GM23248 (cell line): ENCODE results near the gene AJM1.

Source experiments
- EZH2 ChIP-seq: fragments of 200-600 bp; sonication (generic); IDR thresholded peaks from 2 replicates; pipeline ENCODE4 v1.6.1; 2018; ENCODE audit warnings: antibody characterized with exemption, mild to moderate bottlenecking; ENCODE audit not compliant: insufficient read depth, poor library complexity, severe bottlenecking
- EZH2phosphoT487 ChIP-seq: fragments of 200-600 bp; sonication (generic); IDR thresholded peaks from 2 replicates; pipeline ENCODE4 v1.6.1; 2018; ENCODE audit warnings: antibody characterized with exemption, moderate library complexity, mild to moderate bottlenecking, low read depth; ENCODE audit not compliant: insufficient read depth

DNA sequence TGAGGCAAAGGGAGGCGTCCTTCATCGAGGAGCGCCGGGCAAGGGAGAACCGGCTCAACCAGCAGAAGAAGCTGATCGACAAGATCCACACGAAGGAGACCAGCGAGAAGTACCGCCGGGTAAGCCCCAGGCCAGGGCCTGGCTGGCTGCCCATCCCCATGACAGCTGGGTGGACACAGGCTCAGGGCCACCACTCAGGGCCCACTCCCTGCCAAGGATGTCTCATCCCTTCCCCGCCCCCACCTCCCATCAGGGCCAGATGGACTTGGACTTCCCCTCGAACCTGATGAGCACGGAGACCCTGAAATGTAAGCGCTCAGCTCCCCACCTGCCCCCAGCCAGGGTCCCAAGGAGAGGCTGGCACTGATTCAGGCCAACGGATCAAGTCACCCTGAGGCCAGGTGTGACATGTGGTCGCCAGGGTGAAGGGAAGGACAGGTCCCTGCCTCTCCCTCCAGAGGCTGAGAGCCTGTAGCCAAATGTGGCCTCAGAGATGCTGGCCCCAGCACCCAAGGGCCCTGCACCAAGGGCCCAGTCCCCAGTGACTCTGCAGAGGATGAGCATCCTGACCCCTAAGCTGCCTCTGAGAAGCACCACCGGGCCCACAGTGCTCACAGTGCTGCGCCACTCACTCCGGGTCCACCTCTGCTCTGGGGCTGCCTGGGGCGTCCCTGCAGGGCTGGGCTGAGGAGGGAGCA, 37.6 kb upstream of the AJM1 start:
- TF ChIP-seq EZH2 (no peak), EZH2phosphoT487 (no peak)
